Measurements from ENCODE around the gene DAAM2. TPM values are rescaled to one million over a fixed set of nuclear protein-coding genes. Genes with fewer than 3 reads are reported as not detected.

Gene DAAM2
- polyA plus RNA-seq, 1 experiment: 60.6 TPM

GRCh38 chr6:39910164-39910563 is 118.0 kb downstream of the DAAM2 start:
- ChIA-PET CTCF (interaction anchor here (0.6 to 1.4 kb wide), 4 partner anchors 16 to 548 kb away, joined by 3 to 8 read pairs (median 4); no protein-coding TSS in a partner anchor), POLR2A (no interaction called here)
- no peak for DNase-seq (ENCODE audit: low read depth)

GRCh38 chr6:39910744-39911143 is 118.6 kb downstream of the DAAM2 start:
- H3K27me3 ChIP-seq (ENCODE audit: control insufficient read depth, insufficient read depth, low read length): no peaks in the 10 kb centered on the region
- H3K36me3 ChIP-seq (ENCODE audit: control insufficient read depth, insufficient read depth, low read length): peaks cover 10% of the 10 kb centered on the region
- no peak overlapping the region for H3K4me3 ChIP-seq (ENCODE audit: low read depth, low read length)
- CTCF ChIA-PET: interaction anchor here (0.6 to 1.4 kb wide), 6 partner anchors 13 to 549 kb away, joined by 3 to 8 read pairs (median 4); no protein-coding TSS in a partner anchor
- no peak for TF ChIP-seq CTCF (IDR thresholded peaks at IDR 0.05; ENCODE audit: insufficient read depth, low read depth, low read length)
- POLR2A ChIA-PET: no interaction called here
- no peak for DNase-seq (ENCODE audit: low read depth)

More at GRCh38 chr6:39910164-39910563, 118.0 kb downstream of the DAAM2 start:
- Histone ChIP-seq H3K27me3 (ENCODE audit: control insufficient read depth, insufficient read depth, low read length) (no peaks in the 10 kb centered on the region), H3K4me3 (ENCODE audit: low read depth, low read length) (no peak overlapping the region), H3K36me3 (ENCODE audit: control insufficient read depth, insufficient read depth, low read length) (peaks cover 14% of the 10 kb centered on the region)
- no peak for TF ChIP-seq CTCF (IDR thresholded peaks at IDR 0.05; ENCODE audit: insufficient read depth, low read depth, low read length)

- POLR2A ChIA-PET: no interaction called here
These were observed 119.4 kb downstream of the DAAM2 start for GRCh38 chr6:39911513-39912125.

GRCh38 chr6:39912446-39912845 is 120.3 kb downstream of the DAAM2 start:
- Histone ChIP-seq H3K4me3 (ENCODE audit: low read depth, low read length) (no peak overlapping the region), H3K36me3 (ENCODE audit: control insufficient read depth, insufficient read depth, low read length) (peaks cover 11% of the 10 kb centered on the region), H3K27me3 (ENCODE audit: control insufficient read depth, insufficient read depth, low read length) (no peaks in the 10 kb centered on the region)
- CTCF ChIA-PET: interaction anchor here (0.7 kb wide), 1 partner anchor 11 kb away, joined by 3 read pairs; no protein-coding TSS in a partner anchor
- TF ChIP-seq CTCF (IDR thresholded peaks at IDR 0.05; ENCODE audit: insufficient read depth, low read depth, low read length): no peak
- POLR2A ChIA-PET: no interaction called here
- no peak for DNase-seq (ENCODE audit: low read depth)

More at GRCh38 chr6:39911513-39912125, 119.4 kb downstream of the DAAM2 start:
- no peaks in the 10 kb centered on the region for H3K27me3 ChIP-seq (ENCODE audit: control insufficient read depth, insufficient read depth, low read length)
- no peak overlapping the region for H3K4me3 ChIP-seq (ENCODE audit: low read depth, low read length)
- TF ChIP-seq CTCF (IDR thresholded peaks at IDR 0.05; ENCODE audit: insufficient read depth, low read depth, low read length): no peak
- no peak for DNase-seq (ENCODE audit: low read depth)
- peaks cover 11% of the 10 kb centered on the region for H3K36me3 ChIP-seq (ENCODE audit: control insufficient read depth, insufficient read depth, low read length)
- CTCF ChIA-PET: interaction anchor here (0.9 kb wide), 1 partner anchor 12 kb away, joined by 3 read pairs; no protein-coding TSS in a partner anchor

- no peak overlapping the region for H3K4me3 ChIP-seq (ENCODE audit: low read depth, low read length)
- H3K27me3 ChIP-seq (ENCODE audit: control insufficient read depth, insufficient read depth, low read length): no peaks in the 10 kb centered on the region
- ChIA-PET CTCF (no interaction called here), POLR2A (no interaction called here)
- peaks cover 11% of the 10 kb centered on the region for H3K36me3 ChIP-seq (ENCODE audit: control insufficient read depth, insufficient read depth, low read length)
- no peak for TF ChIP-seq CTCF (IDR thresholded peaks at IDR 0.05; ENCODE audit: insufficient read depth, low read depth, low read length)
- DNase-seq (ENCODE audit: low read depth): no peak
These were observed 121.3 kb downstream of the DAAM2 start for GRCh38 chr6:39913391-39913916.

All from BJ (cell line).